Measurements from ENCODE around the gene TAS1R1.
A peak's percentile ranks its signal among the peaks of the same experiment; 100 is the strongest.
"Not testable (repeated sequence)": the region's sequence is repeated elsewhere in the genome, so short reads cannot be mapped to it uniquely, and the experiment has no call there.

The TAS1R1 gene

GRCh38 chr1:6599141-6599975 is 44.3 kb downstream of the TAS1R1 start:
- Histone ChIP-seq H3K27ac (ENCODE audit: low read length) (no peak overlapping the region), H3K9ac (ENCODE audit: low read length in 2 of 2) (peak overlapping the region in 1 of 2 donors; percentile 29), H3K4me1 (ENCODE audit: control insufficient read depth, insufficient read depth, low read length) (peaks cover 66% of the 10 kb centered on the region), H3K9me3 (ENCODE audit: control insufficient read depth in 2 of 2, low read length in 2 of 2) (no peaks in the 10 kb centered on the region), H3K4me3 (ENCODE audit: low read length in 2 of 2) (peak overlapping the region; percentile 48 to 99), H3K27me3 (ENCODE audit: control insufficient read depth in 1 of 2, insufficient read depth in 2 of 2, low read length in 2 of 2) (no peaks in the 10 kb centered on the region), H3K36me3 (ENCODE audit: control insufficient read depth in 2 of 2, insufficient read depth in 2 of 2, low read length in 2 of 2) (peaks cover 31 to 38% of the 10 kb centered on the region in 2 donors)

- peak overlapping the region; percentile 95 to 99 for H3K4me3 ChIP-seq (ENCODE audit: low read length in 2 of 2)
Observed at GRCh38 chr1:6599991-6600390, 44.9 kb downstream of the TAS1R1 start.

GRCh38 chr1:6600410-6601048 is 45.4 kb downstream of the TAS1R1 start:
- H3K36me3 ChIP-seq (ENCODE audit: control insufficient read depth in 2 of 2, insufficient read depth in 2 of 2, low read length in 2 of 2) = peaks cover 21 to 28% of the 10 kb centered on the region in 2 donors
- H3K9me3 ChIP-seq (ENCODE audit: control insufficient read depth in 2 of 2, low read length in 2 of 2) = no peaks in the 10 kb centered on the region
- H3K27me3 ChIP-seq (ENCODE audit: control insufficient read depth in 1 of 2, insufficient read depth in 2 of 2, low read length in 2 of 2) = no peaks in the 10 kb centered on the region
- H3K9ac ChIP-seq (ENCODE audit: low read length in 2 of 2) = peak overlapping the region; percentile 89 to 93
- peak overlapping the region; percentile 95 to 99 for H3K4me3 ChIP-seq (ENCODE audit: low read length in 2 of 2)
- peaks cover 75% of the 10 kb centered on the region for H3K4me1 ChIP-seq (ENCODE audit: control insufficient read depth, insufficient read depth, low read length)
- peak overlapping the region; percentile 90 for H3K27ac ChIP-seq (ENCODE audit: low read length)

More at GRCh38 chr1:6599991-6600390, 44.9 kb downstream of the TAS1R1 start:
- Histone ChIP-seq H3K27ac (ENCODE audit: low read length) (peak overlapping the region; percentile 90), H3K4me1 (ENCODE audit: control insufficient read depth, insufficient read depth, low read length) (peaks cover 72% of the 10 kb centered on the region), H3K9ac (ENCODE audit: low read length in 2 of 2) (peak overlapping the region; percentile 89 to 93), H3K36me3 (ENCODE audit: control insufficient read depth in 2 of 2, insufficient read depth in 2 of 2, low read length in 2 of 2) (peaks cover 27 to 33% of the 10 kb centered on the region in 2 donors)
- H3K27me3 ChIP-seq (ENCODE audit: control insufficient read depth in 1 of 2, insufficient read depth in 2 of 2, low read length in 2 of 2); H3K9me3 ChIP-seq (ENCODE audit: control insufficient read depth in 2 of 2, low read length in 2 of 2): not testable (repeated sequence)

- peaks cover 71% of the 10 kb centered on the region for H3K4me1 ChIP-seq (ENCODE audit: control insufficient read depth, insufficient read depth, low read length)
- H3K36me3 ChIP-seq (ENCODE audit: control insufficient read depth in 2 of 2, insufficient read depth in 2 of 2, low read length in 2 of 2) = peaks cover 18 to 20% of the 10 kb centered on the region in 2 donors
- peak overlapping the region; percentile 95 to 99 for H3K4me3 ChIP-seq (ENCODE audit: low read length in 2 of 2)
- H3K27ac ChIP-seq (ENCODE audit: low read length) = peak overlapping the region; percentile 90
- H3K9ac ChIP-seq (ENCODE audit: low read length in 2 of 2) = peak overlapping the region; percentile 89 to 93
- H3K9me3 ChIP-seq (ENCODE audit: control insufficient read depth in 2 of 2, low read length in 2 of 2) = no peaks in the 10 kb centered on the region
- H3K27me3 ChIP-seq (ENCODE audit: control insufficient read depth in 1 of 2, insufficient read depth in 2 of 2, low read length in 2 of 2) = no peaks in the 10 kb centered on the region
Observed at GRCh38 chr1:6601049-6601922, 46.2 kb downstream of the TAS1R1 start.

- peaks cover 62% of the 10 kb centered on the region for H3K4me1 ChIP-seq (ENCODE audit: control insufficient read depth, insufficient read depth, low read length)
- peak overlapping the region; percentile 90 for H3K27ac ChIP-seq (ENCODE audit: low read length)
- peak overlapping the region; percentile 95 to 99 for H3K4me3 ChIP-seq (ENCODE audit: low read length in 2 of 2)
- H3K9me3 ChIP-seq (ENCODE audit: control insufficient read depth in 2 of 2, low read length in 2 of 2) = no peaks in the 10 kb centered on the region
- no peaks in the 10 kb centered on the region for H3K27me3 ChIP-seq (ENCODE audit: control insufficient read depth in 1 of 2, insufficient read depth in 2 of 2, low read length in 2 of 2)
- peaks cover 13 to 14% of the 10 kb centered on the region in 2 donors for H3K36me3 ChIP-seq (ENCODE audit: control insufficient read depth in 2 of 2, insufficient read depth in 2 of 2, low read length in 2 of 2)
- H3K9ac ChIP-seq (ENCODE audit: low read length in 2 of 2) = peak overlapping the region; percentile 89 to 93
Observed at GRCh38 chr1:6601923-6602668, 47.0 kb downstream of the TAS1R1 start.

GRCh38 chr1:6602669-6603237 is 47.6 kb downstream of the TAS1R1 start, which contains the start of gene KLHL21:
KLHL21 (minus strand) TSS chr1:6602869; CDS start chr1:6602817, 52 bp downstream.
- Histone ChIP-seq H3K4me3 (ENCODE audit: low read length in 2 of 2) (peak within 1 kb of the TSS; percentile 95 to 99), H3K27me3 (ENCODE audit: control insufficient read depth in 1 of 2, insufficient read depth in 2 of 2, low read length in 2 of 2) (no peaks in the 10 kb centered on the region), H3K9me3 (ENCODE audit: control insufficient read depth in 2 of 2, low read length in 2 of 2) (no peaks in the 10 kb centered on the region), H3K9ac (ENCODE audit: low read length in 2 of 2) (peak within 1 kb of the TSS; percentile 93 to 97), H3K27ac (ENCODE audit: low read length) (peak within 1 kb of the TSS; percentile 100), H3K36me3 (ENCODE audit: control insufficient read depth in 2 of 2, insufficient read depth in 2 of 2, low read length in 2 of 2) (peaks cover 7 to 8% of the 10 kb centered on the region in 2 donors), H3K4me1 (ENCODE audit: control insufficient read depth, insufficient read depth, low read length) (peaks cover 56% of the 10 kb centered on the region)

GRCh38 chr1:6603238-6603914 is 48.3 kb downstream of the TAS1R1 start:
- no peaks in the 10 kb centered on the region for H3K9me3 ChIP-seq (ENCODE audit: control insufficient read depth in 2 of 2, low read length in 2 of 2)
- H3K4me1 ChIP-seq (ENCODE audit: control insufficient read depth, insufficient read depth, low read length) = peaks cover 52% of the 10 kb centered on the region

GRCh38 chr1:6603915-6604558 is 48.9 kb downstream of the TAS1R1 start:
- Histone ChIP-seq H3K9me3 (ENCODE audit: control insufficient read depth in 2 of 2, low read length in 2 of 2) (no peaks in the 10 kb centered on the region), H3K27ac (ENCODE audit: low read length) (peak overlapping the region; percentile 100), H3K4me1 (ENCODE audit: control insufficient read depth, insufficient read depth, low read length) (peaks cover 48% of the 10 kb centered on the region), H3K36me3 (ENCODE audit: control insufficient read depth in 2 of 2, insufficient read depth in 2 of 2, low read length in 2 of 2) (peaks cover under 1 to 2% of the 10 kb centered on the region in 2 donors), H3K9ac (ENCODE audit: low read length in 2 of 2) (peak overlapping the region; percentile 90 to 97), H3K27me3 (ENCODE audit: control insufficient read depth in 1 of 2, insufficient read depth in 2 of 2, low read length in 2 of 2) (no peaks in the 10 kb centered on the region), H3K4me3 (ENCODE audit: low read length in 2 of 2) (peak overlapping the region; percentile 37 to 99)

More at GRCh38 chr1:6603238-6603914, 48.3 kb downstream of the TAS1R1 start:
- Histone ChIP-seq H3K36me3 (ENCODE audit: control insufficient read depth in 2 of 2, insufficient read depth in 2 of 2, low read length in 2 of 2) (peaks cover 4 to 5% of the 10 kb centered on the region in 2 donors), H3K9ac (ENCODE audit: low read length in 2 of 2) (peak overlapping the region; percentile 90 to 97), H3K27me3 (ENCODE audit: control insufficient read depth in 1 of 2, insufficient read depth in 2 of 2, low read length in 2 of 2) (no peaks in the 10 kb centered on the region), H3K27ac (ENCODE audit: low read length) (peak overlapping the region; percentile 100), H3K4me3 (ENCODE audit: low read length in 2 of 2) (peak overlapping the region; percentile 37 to 99)

All from stomach smooth muscle (tissue), 2 donors.